ENCODE results near the gene RUFY1.

- TF ChIP-seq, protein P1, sequence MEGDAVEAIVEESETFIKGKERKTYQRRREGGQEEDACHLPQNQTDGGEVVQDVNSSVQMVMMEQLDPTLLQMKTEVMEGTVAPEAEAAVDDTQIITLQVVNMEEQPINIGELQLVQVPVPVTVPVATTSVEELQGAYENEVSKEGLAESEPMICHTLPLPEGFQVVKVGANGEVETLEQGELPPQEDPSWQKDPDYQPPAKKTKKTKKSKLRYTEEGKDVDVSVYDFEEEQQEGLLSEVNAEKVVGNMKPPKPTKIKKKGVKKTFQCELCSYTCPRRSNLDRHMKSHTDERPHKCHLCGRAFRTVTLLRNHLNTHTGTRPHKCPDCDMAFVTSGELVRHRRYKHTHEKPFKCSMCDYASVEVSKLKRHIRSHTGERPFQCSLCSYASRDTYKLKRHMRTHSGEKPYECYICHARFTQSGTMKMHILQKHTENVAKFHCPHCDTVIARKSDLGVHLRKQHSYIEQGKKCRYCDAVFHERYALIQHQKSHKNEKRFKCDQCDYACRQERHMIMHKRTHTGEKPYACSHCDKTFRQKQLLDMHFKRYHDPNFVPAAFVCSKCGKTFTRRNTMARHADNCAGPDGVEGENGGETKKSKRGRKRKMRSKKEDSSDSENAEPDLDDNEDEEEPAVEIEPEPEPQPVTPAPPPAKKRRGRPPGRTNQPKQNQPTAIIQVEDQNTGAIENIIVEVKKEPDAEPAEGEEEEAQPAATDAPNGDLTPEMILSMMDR (IDR thresholded peaks at IDR 0.05) = no peak
- TF ChIP-seq POLR2A (IDR thresholded peaks at IDR 0.05) (no peak), EP300 (IDR thresholded peaks at IDR 0.05) (no peak)
Observed at GRCh38 chr5:179607160-179607931, 57.0 kb downstream of the RUFY1 start.

All from ovary (tissue), 3 donors.